Measurements from ENCODE around the gene CIRBP.

GRCh38 chr19:1221904-1222255 is 47.3 kb upstream of the CIRBP start:
- TF ChIP-seq CTCF (IDR thresholded peaks at IDR 0.05) (no peak), EP300 (IDR thresholded peaks at IDR 0.05) (no peak), POLR2A (IDR thresholded peaks at IDR 0.05) (no peak)
